H9 (cell line): ENCODE data around the gene C2orf81. TPM values are rescaled to one million over a fixed set of nuclear protein-coding genes. Genes with fewer than 3 reads are reported as not detected.

Source experiments
- DNase-seq: peaks from one replicate; pipeline ENCODE4 v3.0.0-alpha.2; 2017
- H2AFZ ChIP-seq: one replicate; pipeline ENCODE4 v1.6.1; 2013; ENCODE audit warnings: mild to moderate bottlenecking, low read length, control low read depth, moderate library complexity
- H2AK5ac ChIP-seq: 2 replicates; pipeline ENCODE4 v1.6.1; 2013; ENCODE audit warnings: low read length, control low read depth, mixed read lengths; ENCODE audit not compliant: insufficient read length
- H2BK120ac ChIP-seq: one replicate; pipeline ENCODE4 v1.6.1; 2013; ENCODE audit warnings: low read depth, mild to moderate bottlenecking, low read length, control low read depth, inconsistent platforms; ENCODE audit not compliant: poor library complexity, severe bottlenecking
- H2BK12ac ChIP-seq: 2 replicates; pipeline ENCODE4 v1.6.1; 2013; ENCODE audit warnings: low read length, control low read depth, mixed read lengths, low read depth; ENCODE audit not compliant: insufficient read length
- H2BK15ac ChIP-seq: 2 replicates; pipeline ENCODE4 v1.6.1; 2013; ENCODE audit warnings: low read depth, low read length, control low read depth
- H2BK20ac ChIP-seq: one replicate; pipeline ENCODE4 v1.6.1; 2013; ENCODE audit warnings: low read depth, mild to moderate bottlenecking, low read length, control low read depth, inconsistent platforms; ENCODE audit not compliant: poor library complexity, severe bottlenecking
- H2BK5ac ChIP-seq: 2 replicates; pipeline ENCODE4 v1.6.1; 2013; ENCODE audit warnings: low read length, control low read depth, mixed read lengths; ENCODE audit not compliant: insufficient read length
- H3K14ac ChIP-seq: 2 replicates; pipeline ENCODE4 v1.6.1; 2013; ENCODE audit warnings: low read length, control low read depth; ENCODE audit not compliant: insufficient read depth
- H3K18ac ChIP-seq: 2 replicates; pipeline ENCODE4 v1.6.1; 2013; ENCODE audit warnings: low read depth, mild to moderate bottlenecking, mixed read lengths, low read length, control low read depth; ENCODE audit not compliant: insufficient read length
- H3K23ac ChIP-seq: 2 replicates; pipeline ENCODE4 v1.6.1; 2013; ENCODE audit warnings: low read length, control low read depth, mixed read lengths, low read depth; ENCODE audit not compliant: insufficient read length
- H3K23me2 ChIP-seq: 2 replicates; pipeline ENCODE4 v1.6.1; 2013; ENCODE audit warnings: low read depth, mild to moderate bottlenecking, mixed read lengths, low read length, control low read depth; ENCODE audit not compliant: insufficient read length, poor library complexity, severe bottlenecking
- H3K27ac ChIP-seq: 2 replicates; pipeline ENCODE4 v1.5.1; 2013; ENCODE audit warnings: low read length, control low read depth, mixed read lengths, low read depth; ENCODE audit not compliant: insufficient read length
- H3K27me3 ChIP-seq: 2 replicates; pipeline ENCODE4 v1.6.1; 2013; ENCODE audit warnings: low read length, control low read depth, inconsistent platforms; ENCODE audit not compliant: insufficient read depth
- H3K4ac ChIP-seq: 2 replicates; pipeline ENCODE4 v1.6.1; 2013; ENCODE audit warnings: low read depth, mild to moderate bottlenecking, control low read depth, inconsistent platforms, low read length, moderate library complexity
- H3K4me1 ChIP-seq: 2 replicates; pipeline ENCODE4 v1.6.1; 2013; ENCODE audit warnings: low read length, control low read depth, inconsistent platforms; ENCODE audit not compliant: insufficient read depth
- H3K4me2 ChIP-seq: 2 replicates; pipeline ENCODE4 v1.6.1; 2013; ENCODE audit warnings: low read length, control low read depth, mixed read lengths; ENCODE audit not compliant: insufficient read length, insufficient read depth
- H3K56ac ChIP-seq: 2 replicates; pipeline ENCODE4 v1.6.1; 2013; ENCODE audit warnings: low read depth, mild to moderate bottlenecking, mixed read lengths, low read length, control low read depth; ENCODE audit not compliant: insufficient read length
- H3K79me1 ChIP-seq: 2 replicates; pipeline ENCODE4 v1.6.1; 2013; ENCODE audit warnings: low read depth, mild to moderate bottlenecking, moderate library complexity, low read length, control low read depth, inconsistent platforms; ENCODE audit not compliant: insufficient read depth, poor library complexity, severe bottlenecking
- H3K79me2 ChIP-seq: 2 replicates; pipeline ENCODE4 v1.6.1; 2013; ENCODE audit warnings: low read length, control low read depth, inconsistent platforms; ENCODE audit not compliant: insufficient read depth
- H3K9ac ChIP-seq: 2 replicates; pipeline ENCODE4 v1.6.1; 2013; ENCODE audit warnings: low read length, control low read depth, mixed read lengths; ENCODE audit not compliant: insufficient read length; ENCODE audit errors: extremely low read depth
- H3K9me3 ChIP-seq: one replicate; pipeline ENCODE4 v1.6.1; 2013; ENCODE audit warnings: low read depth, low read length, inconsistent platforms; ENCODE audit not compliant: control insufficient read depth
- H3T11ph ChIP-seq: one replicate; pipeline ENCODE4 v1.6.1; 2013; ENCODE audit warnings: mild to moderate bottlenecking, low read length, control low read depth, inconsistent platforms
- H4K20me1 ChIP-seq: one replicate; pipeline ENCODE4 v1.6.1; 2013; ENCODE audit not compliant: control insufficient read depth, insufficient read length, insufficient read depth
- H4K5ac ChIP-seq: 2 replicates; pipeline ENCODE4 v1.6.1; 2013; ENCODE audit warnings: low read depth, mild to moderate bottlenecking, mixed read lengths, low read length, control low read depth; ENCODE audit not compliant: insufficient read length
- H4K8ac ChIP-seq: replicated peaks from 2 replicates; pipeline ENCODE4 v1.6.1; 2013; ENCODE audit warnings: low read length, control low read depth, mixed read lengths, low read depth; ENCODE audit not compliant: insufficient read length
- H4K91ac ChIP-seq: 2 replicates; pipeline ENCODE4 v1.6.1; 2013; ENCODE audit warnings: low read depth, mild to moderate bottlenecking, moderate library complexity, mixed read lengths, low read length, control low read depth; ENCODE audit not compliant: insufficient read length
- H3K27ac Mint-ChIP-seq, 3 experiments: 2 replicates in 2 of 3; 3 replicates in 1 of 3; pipeline ENCODE4 v1.8.0; 2020 to 2021; ENCODE audit warnings: mixed read lengths in 3 of 3, mild to moderate bottlenecking in 1 of 3, moderate library complexity in 1 of 3
- H3K27me3 Mint-ChIP-seq: 2 replicates; pipeline ENCODE4 v1.8.0; 2021; ENCODE audit warnings: low read depth, mild to moderate bottlenecking, moderate library complexity, mixed read lengths
- H3K36me3 Mint-ChIP-seq, 3 experiments: 2 replicates in 2 of 3; 3 replicates in 1 of 3; pipeline ENCODE4 v1.8.0; 2020 to 2021; ENCODE audit warnings: low read depth in 3 of 3, mixed read lengths in 3 of 3; ENCODE audit not compliant: insufficient read depth in 1 of 3
- H3K4me1 Mint-ChIP-seq, 2 experiments: 2 replicates each; pipeline ENCODE4 v1.8.0; 2020; ENCODE audit warnings: mixed read lengths in 2 of 2
- H3K4me3 Mint-ChIP-seq, 2 experiments: 2 replicates in 1 of 2; 3 replicates in 1 of 2; pipeline ENCODE4 v1.8.0; 2020 to 2021; ENCODE audit warnings: mild to moderate bottlenecking in 2 of 2, mixed read lengths in 2 of 2, moderate library complexity in 1 of 2
- H3K9me3 Mint-ChIP-seq, 2 experiments: 2 replicates in 1 of 2; 3 replicates in 1 of 2; pipeline ENCODE4 v1.8.0; 2020; ENCODE audit warnings: mild to moderate bottlenecking in 2 of 2, mixed read lengths in 2 of 2, moderate library complexity in 1 of 2
- WGBS: extraction: QIAGEN DNeasy Blood & Tissue Kit; methylation state at CpG from one replicate; pipeline ENCODE4 v1.1.7; 2013; ENCODE audit warnings: missing lambda C conversion rate, low lambda C conversion rate, mixed read lengths; ENCODE audit not compliant: insufficient read length; ENCODE audit errors: extremely low coverage; 5-methylcytosine and 5-hydroxymethylcytosine counted together
- total RNA-seq: library from RNA; stranded (reverse); gene quantifications from 2 replicates; pipeline ENCODE4 v1.2.1, GENCODE V29; 2021
- TF ChIP-seq, protein P1 (sequence below): fragments of 200-600 bp; sonication (generic); conservative IDR thresholded peaks from 3 replicates; pipeline ENCODE4 v1.8.0; 2021; ENCODE audit warnings: antibody characterized with exemption, mild to moderate bottlenecking

The C2orf81 gene
- total RNA-seq, 1 experiment from 2014 or later: 3.5 TPM

DNA sequence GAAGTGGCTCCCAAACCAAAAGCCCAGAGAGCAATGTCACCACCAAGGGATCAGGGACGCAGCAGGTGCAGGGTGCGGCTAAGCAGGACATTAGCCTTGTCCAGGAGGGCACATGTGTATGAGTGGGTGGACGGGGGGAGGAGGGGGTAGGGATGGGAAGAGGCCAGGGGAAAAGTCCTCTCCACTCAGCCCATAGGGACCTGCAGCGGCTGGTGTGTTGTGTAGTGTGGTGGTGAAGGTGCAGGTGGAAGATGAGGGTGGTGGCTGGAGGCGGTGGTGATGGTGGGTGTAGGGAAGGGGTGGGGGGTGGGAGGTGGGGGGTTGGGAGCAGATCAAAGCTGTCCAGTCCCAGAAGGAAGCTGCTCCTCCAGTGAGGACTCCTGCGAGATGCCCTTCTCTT, 3.7 kb downstream of the C2orf81 start:
- Mint-ChIP-seq H3K4me3 (no peak overlapping the region), H3K27ac (no peak overlapping the region), H3K4me1 (peaks cover 5 to 22% of the 10 kb centered on the region in 2 experiments; a peak in 3 of 4 replicates), H3K36me3 (peaks cover 0 to 1% (median 0%) of the 10 kb centered on the region in 3 experiments; a peak in 5 of 7 replicates), H3K27me3 (peaks cover 32% of the 10 kb centered on the region), H3K9me3 (no peaks in the 10 kb centered on the region; a peak in 1 of 5 replicates)
- H4K5ac ChIP-seq: no peak overlapping the region
- no peaks in the 10 kb centered on the region for H4K20me1 ChIP-seq
- no peaks in the 10 kb centered on the region for H3K9me3 ChIP-seq
- H2BK12ac ChIP-seq: no peak overlapping the region
- H3K56ac ChIP-seq: no peak overlapping the region
- H3K79me2 ChIP-seq: no peaks in the 10 kb centered on the region
- H2AFZ ChIP-seq: no peak overlapping the region
- H3K23ac ChIP-seq: no peak overlapping the region
- TF ChIP-seq, protein P1, sequence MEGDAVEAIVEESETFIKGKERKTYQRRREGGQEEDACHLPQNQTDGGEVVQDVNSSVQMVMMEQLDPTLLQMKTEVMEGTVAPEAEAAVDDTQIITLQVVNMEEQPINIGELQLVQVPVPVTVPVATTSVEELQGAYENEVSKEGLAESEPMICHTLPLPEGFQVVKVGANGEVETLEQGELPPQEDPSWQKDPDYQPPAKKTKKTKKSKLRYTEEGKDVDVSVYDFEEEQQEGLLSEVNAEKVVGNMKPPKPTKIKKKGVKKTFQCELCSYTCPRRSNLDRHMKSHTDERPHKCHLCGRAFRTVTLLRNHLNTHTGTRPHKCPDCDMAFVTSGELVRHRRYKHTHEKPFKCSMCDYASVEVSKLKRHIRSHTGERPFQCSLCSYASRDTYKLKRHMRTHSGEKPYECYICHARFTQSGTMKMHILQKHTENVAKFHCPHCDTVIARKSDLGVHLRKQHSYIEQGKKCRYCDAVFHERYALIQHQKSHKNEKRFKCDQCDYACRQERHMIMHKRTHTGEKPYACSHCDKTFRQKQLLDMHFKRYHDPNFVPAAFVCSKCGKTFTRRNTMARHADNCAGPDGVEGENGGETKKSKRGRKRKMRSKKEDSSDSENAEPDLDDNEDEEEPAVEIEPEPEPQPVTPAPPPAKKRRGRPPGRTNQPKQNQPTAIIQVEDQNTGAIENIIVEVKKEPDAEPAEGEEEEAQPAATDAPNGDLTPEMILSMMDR: no peak
- H3K4me2 ChIP-seq: no peak overlapping the region
- H2AK5ac ChIP-seq: no peak overlapping the region
- H2BK120ac ChIP-seq: no peak overlapping the region
- no CpG with 5 or more reads among the region's 6 CpGs for WGBS
- H3T11ph ChIP-seq: no peak overlapping the region
- no peak overlapping the region for H2BK20ac ChIP-seq
- no peak overlapping the region for H4K8ac ChIP-seq
- H3K27me3 ChIP-seq: no peaks in the 10 kb centered on the region
- H3K9ac ChIP-seq: no peak overlapping the region
- no peak for DNase-seq
- H2BK5ac ChIP-seq: no peak overlapping the region
- H3K18ac ChIP-seq: no peak overlapping the region
- no peaks in the 10 kb centered on the region for H3K79me1 ChIP-seq
- peaks cover 9% of the 10 kb centered on the region for H3K23me2 ChIP-seq
- H2BK15ac ChIP-seq: no peak overlapping the region
- no peak overlapping the region for H3K4ac ChIP-seq
- no peak overlapping the region for H4K91ac ChIP-seq
- no peak overlapping the region for H3K14ac ChIP-seq
- H3K4me1 ChIP-seq: no peaks in the 10 kb centered on the region
- no peak overlapping the region for H3K27ac ChIP-seq
